H1 (cell line): ENCODE results near the gene OTP. TPM values are rescaled to one million over a fixed set of nuclear protein-coding genes. Genes with fewer than 3 reads are reported as not detected.

Source experiments
- ASH2L ChIP-seq: fragments of 200-600, 300-600 bp; sonication (generic); IDR thresholded peaks from one replicate; pipeline ENCODE4 v1.7.1; 2017; ENCODE audit warnings: low read length
- CBX5 ChIP-seq: fragments of 300-800, 300-1000 bp; sonication (generic); IDR thresholded peaks from 2 replicates; pipeline ENCODE4 v1.7.1; 2016; ENCODE audit warnings: antibody characterized with exemption, low read length, low read depth
- CREB1 ChIP-seq: IDR thresholded peaks from 2 replicates; pipeline ENCODE4 v1.6.1; 2012; ENCODE audit warnings: inconsistent platforms
- E2F6 ChIP-seq: IDR thresholded peaks from 2 replicates; pipeline ENCODE4 v1.6.1; 2012; ENCODE audit warnings: inconsistent platforms
- EGR1 ChIP-seq: IDR thresholded peaks from 2 replicates; pipeline ENCODE4 v1.6.1; 2011; ENCODE audit warnings: low read depth, low read length, borderline replicate concordance
- EP300 ChIP-seq, 2 experiments: IDR thresholded peaks; 1 replicate in 1 of 2; 2 replicates in 1 of 2; pipeline ENCODE4 v1.6.1; 2011 to 2012; ENCODE audit warnings: low read depth in 2 of 2, low read length in 2 of 2, mild to moderate bottlenecking in 2 of 2, borderline replicate concordance in 1 of 2, inconsistent platforms in 1 of 2, moderate library complexity in 1 of 2
- EZH2 ChIP-seq: fragments of 200-600 bp; sonication (generic); IDR thresholded peaks from 2 replicates; pipeline ENCODE4 v1.7.1; 2012; ENCODE audit warnings: low read depth, mild to moderate bottlenecking, moderate library complexity, low read length, inconsistent platforms; ENCODE audit not compliant: severe bottlenecking
- HDAC6 ChIP-seq: IDR thresholded peaks from one replicate; pipeline ENCODE4 v1.7.1; 2012; ENCODE audit warnings: low read depth, mild to moderate bottlenecking, inconsistent platforms, low read length, moderate library complexity
- KDM4A ChIP-seq: IDR thresholded peaks from one replicate; pipeline ENCODE4 v1.7.1; 2012; ENCODE audit warnings: low read depth, mild to moderate bottlenecking, moderate library complexity, low read length, inconsistent platforms; ENCODE audit not compliant: severe bottlenecking
- MAX ChIP-seq: IDR thresholded peaks from 2 replicates; pipeline ENCODE4 v1.6.1; 2012; ENCODE audit warnings: inconsistent platforms
- POLR2A ChIP-seq, 2 experiments: IDR thresholded peaks; 1 replicate in 1 of 2; 2 replicates in 1 of 2; pipeline ENCODE4 v1.6.1; 2011; ENCODE audit warnings: low read depth in 2 of 2, low read length in 2 of 2, mild to moderate bottlenecking in 2 of 2; ENCODE audit errors: control extremely low read depth in 1 of 2
- POLR2AphosphoS5 ChIP-seq: IDR thresholded peaks from 2 replicates; pipeline ENCODE4 v1.6.1; 2011; ENCODE audit warnings: low read depth, low read length
- POU5F1 ChIP-seq: IDR thresholded peaks from 2 replicates; pipeline ENCODE4 v1.6.1; 2011; ENCODE audit warnings: low read depth, mild to moderate bottlenecking, low read length, moderate library complexity
- RNF2 ChIP-seq: fragments of 200-900, 300-1000 bp; sonication (generic); IDR thresholded peaks from 2 replicates; pipeline ENCODE4 v1.7.1; 2016; ENCODE audit warnings: borderline replicate concordance, low read depth, mild to moderate bottlenecking, antibody characterized with exemption, low read length; ENCODE audit not compliant: poor library complexity, severe bottlenecking; ENCODE audit errors: missing control alignments
- RXRA ChIP-seq: IDR thresholded peaks from 2 replicates; pipeline ENCODE4 v1.6.1; 2011; ENCODE audit warnings: low read depth, mild to moderate bottlenecking, low read length, moderate library complexity; ENCODE audit not compliant: insufficient read depth
- SIRT6 ChIP-seq: IDR thresholded peaks from one replicate; pipeline ENCODE4 v1.7.1; 2012; ENCODE audit warnings: low read length, inconsistent platforms
- SIX5 ChIP-seq: IDR thresholded peaks from 2 replicates; pipeline ENCODE4 v1.6.1; 2011; ENCODE audit warnings: mild to moderate bottlenecking, low read depth, low read length
- SRF ChIP-seq: IDR thresholded peaks from 2 replicates; pipeline ENCODE4 v1.6.1; 2011; ENCODE audit warnings: mild to moderate bottlenecking, low read depth, low read length, moderate library complexity
- SUZ12 ChIP-seq: fragments of 200-600 bp; sonication (generic); IDR thresholded peaks from 2 replicates; pipeline ENCODE4 v1.6.1; 2012; ENCODE audit warnings: mild to moderate bottlenecking, inconsistent platforms, low read length, moderate library complexity, mixed read lengths
- YY1 ChIP-seq: IDR thresholded peaks from 2 replicates; pipeline ENCODE4 v1.6.1; 2011; ENCODE audit warnings: low read depth, mild to moderate bottlenecking, low read length
- polyA plus RNA-seq, 7 experiments: library from polyadenylated mRNA; depleted of rRNA in 3 of 7; stranded (reverse) in 5 of 7; unstranded in 2 of 7; fragments of >200 nt in 5 of 7; fragments of 200-250 nt in 2 of 7; gene quantifications; 1 replicate in 5 of 7; 2 replicates in 1 of 7; 4 replicates in 1 of 7; pipeline versions ENCODE4 v1.2.1 to v1.2.3, GENCODE V29; 2011 to 2013; ENCODE audit warnings: missing spikeins in 2 of 7, mixed read lengths in 2 of 7
- total RNA-seq: library from RNA; stranded (reverse); fragmentation: NEBNext Ultra II Directional; extraction: Animal tissue kit (Norgen Biotek cat#: 25700); gene quantifications from 2 replicates; pipeline ENCODE4 v1.2.1, GENCODE V29; 2021

OTP gene
- total and polyA plus RNA-seq, 2 of the 8 experiments (the other 6 are each of a cell fraction or from before 2014, with no cell fraction given): not detected

- TF ChIP-seq RXRA (peak; percentile 82; the same call in 1 of the 2 replicates), SUZ12 (peak; percentile 81), HDAC6 (no peak), EZH2 (peak; percentile 40), POLR2AphosphoS5 (no peak), EGR1 (peak; percentile 76; the same call in 1 of the 2 replicates), POU5F1 (no peak), RNF2 (peak; percentile 88), EP300 (IDR thresholded peaks at IDR 0.05; ENCODE audit: borderline replicate concordance in 1 of 2, low read depth in 2 of 2, low read length in 2 of 2) (no peak), SIRT6 (no peak), SIX5 (no peak), KDM4A (peak; percentile 51), ASH2L (peak; percentile 67), POLR2A (IDR thresholded peaks at IDR 0.05; ENCODE audit: control extremely low read depth in 1 of 2, low read depth in 2 of 2, low read length in 2 of 2) (no peak), SRF (no peak), CREB1 (0 out of 2 replicates have a peak, but pooled peaks have one; percentile 38), CBX5 (no peak), MAX (peak; percentile 51), YY1 (peak; percentile 55; the same call in 1 of the 2 replicates), E2F6 (peak; percentile 41; the same call in 1 of the 2 replicates)
Measured at GRCh38 chr5:77638763-77639671, 504 bp upstream of the OTP start (continued).
